Gastroesophageal sphincter (tissue), 4 donors: ENCODE measurements around the gene OBSCN. TPM values are rescaled to one million over a fixed set of nuclear protein-coding genes. Genes with fewer than 3 reads are reported as not detected.

Source experiments
- ATAC-seq: fragments of 150-250 bp; one replicate; pipeline ENCODE4 v1.9.1; 2016; ENCODE audit warnings: mild to moderate bottlenecking, moderate library complexity
- H3K27ac ChIP-seq, 4 donors: fragments of 200-600 bp; sonication (generic) in 3 of 4; 1 replicate in 3 of 4; 2 replicates in 1 of 4; pipeline ENCODE4 v1.5.1; 2016 to 2019
- H3K27me3 ChIP-seq: fragments of 200-600 bp; sonication (generic); one replicate; pipeline ENCODE4 v1.5.1; 2019
- H3K36me3 ChIP-seq, 2 donors: fragments of 200-600 bp; sonication (generic); one replicate each; pipeline ENCODE4 v1.5.1; 2019; ENCODE audit warnings: control low read depth in 1 of 2
- H3K4me1 ChIP-seq, 3 donors: fragments of 200-600 bp; sonication (generic); 1 replicate in 2 of 3; 2 replicates in 1 of 3; pipeline ENCODE4 v1.5.1; 2016 to 2019; ENCODE audit warnings: control low read depth in 2 of 3
- H3K4me3 ChIP-seq, 2 donors: fragments of 200-600 bp; sonication (generic); one replicate each; pipeline ENCODE4 v1.5.1; 2019; ENCODE audit warnings: mild to moderate bottlenecking in 1 of 2, moderate library complexity in 1 of 2
- H3K9me3 ChIP-seq, 3 donors: fragments of 200-600 bp; sonication (generic); one replicate each; pipeline ENCODE4 v1.5.1; 2017 to 2019; ENCODE audit warnings: control low read depth in 2 of 3
- EP300 ChIP-seq: sonication (generic); formaldehyde crosslinking; IDR thresholded peaks from one replicate; pipeline ENCODE4 v1.6.1; 2017; ENCODE audit warnings: antibody characterized with exemption, mild to moderate bottlenecking
- POLR2A ChIP-seq, 2 donors: fragments of 450-650 bp; IDR thresholded peaks; one replicate each; pipeline ENCODE4 v1.6.1; 2017; ENCODE audit warnings: antibody characterized with exemption in 2 of 2, mild to moderate bottlenecking in 2 of 2, moderate library complexity in 1 of 2
- POLR2AphosphoS5 ChIP-seq: sonication (generic); formaldehyde crosslinking; IDR thresholded peaks from one replicate; pipeline ENCODE4 v1.6.1; 2017; ENCODE audit warnings: antibody characterized with exemption
- WGBS, 2 donors: methylation state at CpG; one replicate each; pipeline ENCODE4 v1.1.5; 2018; ENCODE audit warnings: low coverage in 1 of 2; 5-methylcytosine and 5-hydroxymethylcytosine counted together
- total RNA-seq, 4 donors: library from RNA; depleted of rRNA; stranded (reverse); fragments of >200 nt; gene quantifications; one replicate each; pipeline ENCODE4 v1.1.0, GENCODE V29; 2016
- TF ChIP-seq, protein P1 (sequence below), 4 experiments: fragments of 200-600 bp in 2 of 4; fragments of 450-650 bp in 2 of 4; sonication (generic) in 1 of 4; IDR thresholded peaks; one replicate each; pipeline ENCODE4 v1.5.1; 2017 to 2019; ENCODE audit warnings: antibody characterized with exemption in 4 of 4, mild to moderate bottlenecking in 2 of 4, moderate library complexity in 2 of 4

The OBSCN gene
- total RNA-seq, 4 donors from 2014 or later = 11.1 to 28.4 (median 20.9) TPM

- Histone ChIP-seq H3K36me3 (peaks cover 0 to 59% of the 10 kb centered on the region in 2 donors), H3K27me3 (peaks cover 25% of the 10 kb centered on the region), H3K9me3 (peaks cover 0 to 22% (median 0%) of the 10 kb centered on the region in 3 donors), H3K4me1 (no peaks in the 10 kb centered on the region), H3K4me3 (no peak overlapping the region), H3K27ac (no peak overlapping the region)
- TF ChIP-seq, protein P1, sequence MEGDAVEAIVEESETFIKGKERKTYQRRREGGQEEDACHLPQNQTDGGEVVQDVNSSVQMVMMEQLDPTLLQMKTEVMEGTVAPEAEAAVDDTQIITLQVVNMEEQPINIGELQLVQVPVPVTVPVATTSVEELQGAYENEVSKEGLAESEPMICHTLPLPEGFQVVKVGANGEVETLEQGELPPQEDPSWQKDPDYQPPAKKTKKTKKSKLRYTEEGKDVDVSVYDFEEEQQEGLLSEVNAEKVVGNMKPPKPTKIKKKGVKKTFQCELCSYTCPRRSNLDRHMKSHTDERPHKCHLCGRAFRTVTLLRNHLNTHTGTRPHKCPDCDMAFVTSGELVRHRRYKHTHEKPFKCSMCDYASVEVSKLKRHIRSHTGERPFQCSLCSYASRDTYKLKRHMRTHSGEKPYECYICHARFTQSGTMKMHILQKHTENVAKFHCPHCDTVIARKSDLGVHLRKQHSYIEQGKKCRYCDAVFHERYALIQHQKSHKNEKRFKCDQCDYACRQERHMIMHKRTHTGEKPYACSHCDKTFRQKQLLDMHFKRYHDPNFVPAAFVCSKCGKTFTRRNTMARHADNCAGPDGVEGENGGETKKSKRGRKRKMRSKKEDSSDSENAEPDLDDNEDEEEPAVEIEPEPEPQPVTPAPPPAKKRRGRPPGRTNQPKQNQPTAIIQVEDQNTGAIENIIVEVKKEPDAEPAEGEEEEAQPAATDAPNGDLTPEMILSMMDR (IDR thresholded peaks at IDR 0.05) = no peak
- TF ChIP-seq POLR2A (IDR thresholded peaks at IDR 0.05) = no peak
- TF ChIP-seq POLR2AphosphoS5 = no peak
- no peak for TF ChIP-seq EP300
- 93% methylated on average over 5 of the region's 47 CpGs; no CpG with 5 or more reads in 1 of the 2 donors for WGBS, 2 donors
- no peak for ATAC-seq
These were observed 108.9 kb downstream of the OBSCN start for GRCh38 chr1:228316589-228317387.

DNA sequence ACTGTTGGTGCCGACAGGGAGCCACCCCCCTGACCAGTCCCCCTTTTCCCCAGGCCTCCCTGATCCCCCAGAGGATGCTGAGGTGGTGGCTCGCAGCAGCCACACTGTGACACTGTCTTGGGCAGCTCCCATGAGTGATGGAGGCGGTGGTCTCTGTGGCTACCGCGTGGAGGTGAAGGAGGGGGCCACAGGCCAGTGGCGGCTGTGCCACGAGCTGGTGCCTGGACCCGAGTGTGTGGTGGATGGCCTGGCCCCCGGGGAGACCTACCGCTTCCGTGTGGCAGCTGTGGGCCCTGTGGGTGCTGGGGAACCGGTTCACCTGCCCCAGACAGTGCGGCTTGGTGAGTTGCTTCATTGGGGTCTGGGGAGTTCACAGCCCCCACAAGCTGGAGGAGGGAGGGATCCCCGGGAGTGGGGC is 109.6 kb downstream of the OBSCN start:
- peaks cover 0 to 16% (median 0%) of the 10 kb centered on the region in 3 donors for H3K9me3 ChIP-seq
- peaks cover 0 to 59% of the 10 kb centered on the region in 2 donors for H3K36me3 ChIP-seq
- H3K4me1 ChIP-seq = no peaks in the 10 kb centered on the region
- H3K27ac ChIP-seq = no peak overlapping the region
- no peak overlapping the region for H3K4me3 ChIP-seq
- peaks cover 19% of the 10 kb centered on the region for H3K27me3 ChIP-seq
- WGBS, 2 donors = no CpG with 5 or more reads among the region's 14 CpGs
- TF ChIP-seq POLR2AphosphoS5 (no peak), POLR2A (IDR thresholded peaks at IDR 0.05) (no peak), EP300 (no peak)
- TF ChIP-seq, protein P1 (IDR thresholded peaks at IDR 0.05) = no peak
- no peak for ATAC-seq

- no peak overlapping the region for H3K4me3 ChIP-seq
- 100% methylated on average over 1 to 2 of the region's 16 CpGs for WGBS, 2 donors
- H3K27ac ChIP-seq = no peak overlapping the region
- H3K36me3 ChIP-seq = peaks cover 0 to 64% of the 10 kb centered on the region in 2 donors
- peaks cover 15% of the 10 kb centered on the region for H3K27me3 ChIP-seq
- peaks cover 0 to 8% (median 0%) of the 10 kb centered on the region in 3 donors for H3K9me3 ChIP-seq
- TF ChIP-seq EP300 (no peak), POLR2A (IDR thresholded peaks at IDR 0.05) (no peak), POLR2AphosphoS5 (no peak)
- TF ChIP-seq, protein P1 (IDR thresholded peaks at IDR 0.05) = no peak
- H3K4me1 ChIP-seq = no peaks in the 10 kb centered on the region
- no peak for ATAC-seq
These were observed 110.3 kb downstream of the OBSCN start for GRCh38 chr1:228317891-228318810.

DNA sequence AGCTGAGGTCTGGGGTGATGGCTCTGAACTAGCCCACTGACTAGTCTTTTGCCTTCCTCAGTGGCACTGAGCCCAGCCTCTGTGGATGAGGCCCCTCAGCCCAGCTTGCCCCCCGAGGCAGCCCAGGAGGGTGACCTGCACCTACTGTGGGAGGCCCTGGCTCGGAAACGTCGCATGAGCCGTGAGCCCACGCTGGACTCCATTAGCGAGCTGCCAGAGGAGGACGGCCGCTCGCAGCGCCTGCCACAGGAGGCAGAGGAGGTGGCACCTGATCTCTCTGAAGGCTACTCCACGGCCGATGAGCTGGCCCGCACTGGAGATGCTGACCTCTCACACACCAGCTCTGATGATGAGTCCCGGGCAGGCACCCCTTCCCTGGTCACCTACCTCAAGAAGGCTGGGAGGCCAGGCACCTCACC is 111.0 kb downstream of the OBSCN start:
- H3K4me3 ChIP-seq = no peak overlapping the region
- ATAC-seq = no peak
- H3K9me3 ChIP-seq = peaks cover 0 to 6% (median 0%) of the 10 kb centered on the region in 3 donors
- H3K27ac ChIP-seq = no peak overlapping the region
- peaks cover 8% of the 10 kb centered on the region for H3K27me3 ChIP-seq
- TF ChIP-seq POLR2A (IDR thresholded peaks at IDR 0.05) (no peak), POLR2AphosphoS5 (no peak), EP300 (no peak)
- TF ChIP-seq, protein P1 (IDR thresholded peaks at IDR 0.05) = no peak
- H3K36me3 ChIP-seq = peaks cover 0 to 70% of the 10 kb centered on the region in 2 donors
- no peaks in the 10 kb centered on the region for H3K4me1 ChIP-seq
- WGBS, 2 donors = no CpG with 5 or more reads among the region's 15 CpGs
